Naive B cell (primary cell): ENCODE measurements around the gene MAP2K3. TPM values are rescaled to one million over a fixed set of nuclear protein-coding genes. Genes with fewer than 3 reads are reported as not detected.

Experiments used
- ATAC-seq, 2 donors: fragments of 150-1000 bp; cut with Tn5 transposase; 2 replicates each; pipeline ENCODE4 v1.10.0; 2021; ENCODE audit warnings: low read depth in 2 of 2, mild to moderate bottlenecking in 2 of 2, moderate library complexity in 2 of 2
- DNase-seq: peaks from one replicate; pipeline ENCODE4 v3.0.0; 2022
- H3K27ac Mint-ChIP-seq, 6 donors: one replicate each; pipeline ENCODE4 v1.8.0; 2020 to 2022; ENCODE audit warnings: mild to moderate bottlenecking in 6 of 6, mixed read lengths in 6 of 6, moderate library complexity in 5 of 6, inconsistent platforms in 2 of 6
- H3K27me3 Mint-ChIP-seq, 3 donors: one replicate each; pipeline ENCODE4 v1.8.0; 2021 to 2022; ENCODE audit warnings: mixed read lengths in 3 of 3, mild to moderate bottlenecking in 1 of 3
- H3K36me3 Mint-ChIP-seq, 2 donors: one replicate each; pipeline ENCODE4 v1.8.0; 2020 to 2022; ENCODE audit warnings: mixed read lengths in 2 of 2, inconsistent platforms in 1 of 2, mild to moderate bottlenecking in 1 of 2
- H3K4me1 Mint-ChIP-seq, 3 donors: one replicate each; pipeline ENCODE4 v1.8.0; 2020 to 2022; ENCODE audit warnings: mixed read lengths in 3 of 3, inconsistent platforms in 1 of 3, mild to moderate bottlenecking in 1 of 3, moderate library complexity in 1 of 3
- H3K4me3 Mint-ChIP-seq, 8 donors: one replicate each; pipeline ENCODE4 v1.8.0; 2020 to 2022; ENCODE audit warnings: mild to moderate bottlenecking in 8 of 8, mixed read lengths in 8 of 8, moderate library complexity in 8 of 8, inconsistent platforms in 2 of 8
- H3K9me3 Mint-ChIP-seq, 7 donors: one replicate each; pipeline ENCODE4 v1.8.0; 2020 to 2022; ENCODE audit warnings: mixed read lengths in 7 of 7, mild to moderate bottlenecking in 5 of 7, inconsistent platforms in 2 of 7, moderate library complexity in 1 of 7
- polyA plus RNA-seq, 6 donors: library from polyadenylated mRNA; unstranded; fragments of 300-500 nt; fragmentation: Illumina TruSeq; gene quantifications; one replicate each; pipeline ENCODE4 v1.2.3, GENCODE V29; 2021; ENCODE audit warnings: low read depth in 6 of 6

MAP2K3 gene
- polyA plus RNA-seq, 6 donors from 2014 or later: 93.2 to 151 (median 99.7) TPM

DNA sequence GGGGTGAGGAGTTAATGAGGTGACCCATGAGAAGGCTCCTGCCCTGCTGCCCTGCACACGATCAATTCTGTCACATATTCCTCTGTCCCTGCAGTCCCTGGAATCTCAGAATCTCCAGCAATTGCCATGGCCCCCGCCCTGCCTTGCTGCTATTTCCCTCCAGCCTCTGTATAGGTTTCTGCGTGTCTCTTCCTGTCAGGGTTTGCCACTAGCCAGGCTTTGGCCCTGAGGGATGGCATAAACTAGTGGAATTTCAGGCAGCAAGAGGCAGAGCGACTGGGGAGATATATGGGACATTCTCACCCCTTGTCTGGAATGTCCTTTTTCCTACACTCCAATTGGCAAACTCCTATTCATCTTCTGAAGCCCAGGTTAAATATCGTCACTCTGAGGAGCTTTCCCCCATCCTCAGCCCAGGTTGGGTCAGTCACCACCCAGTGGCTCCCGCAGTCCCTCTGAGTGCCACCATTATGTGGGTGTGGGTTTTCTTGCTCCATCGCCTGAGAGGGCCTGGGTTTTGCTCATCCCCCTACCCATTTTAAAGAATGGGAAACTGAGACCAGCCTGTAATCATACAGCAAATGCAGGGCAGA is 15.8 kb upstream of the MAP2K3 start:
- no peaks in the 10 kb centered on the region for H3K36me3 Mint-ChIP-seq
- DNase-seq: no peak

DNA sequence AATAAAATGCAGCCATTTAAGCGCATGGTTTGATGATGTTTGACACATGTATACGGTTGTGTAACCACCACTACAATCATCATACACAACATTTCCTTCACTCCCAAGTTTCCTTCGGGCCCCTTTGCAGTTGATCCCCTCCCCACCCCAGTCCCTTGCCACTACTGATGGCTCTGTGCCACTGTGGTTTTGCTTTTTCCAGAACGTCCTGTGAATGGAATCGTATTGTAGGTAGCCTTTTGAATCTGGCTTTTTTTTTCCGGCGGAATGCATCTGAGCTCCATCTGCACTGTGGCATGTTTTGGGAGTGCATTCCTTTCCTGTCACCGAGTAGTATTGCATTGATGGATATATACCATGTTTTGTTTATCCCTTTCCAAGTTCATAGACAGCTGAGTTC is 15.1 kb upstream of the MAP2K3 start:
- DNase-seq (no peak), ATAC-seq (no peak)
- Mint-ChIP-seq H3K36me3 (no peaks in the 10 kb centered on the region), H3K4me1 (peaks cover 17 to 26% (median 22%) of the 10 kb centered on the region in 3 donors), H3K27me3 (no peaks in the 10 kb centered on the region), H3K27ac (peak overlapping the region in 4 of 6 donors; percentile 61 to 88 (median 82)), H3K4me3 (peak overlapping the region in 1 of 8 donors; percentile 27), H3K9me3 (no peaks in the 10 kb centered on the region)

More for the DNA sequence above, 15.8 kb upstream of the MAP2K3 start:
- peak overlapping the region in 5 of 8 donors; percentile 12 to 68 (median 26) for H3K4me3 Mint-ChIP-seq
- H3K27ac Mint-ChIP-seq: peak overlapping the region; percentile 33 to 88 (median 77)
- H3K4me1 Mint-ChIP-seq: peaks cover 17 to 26% (median 22%) of the 10 kb centered on the region in 3 donors
- H3K9me3 Mint-ChIP-seq: no peaks in the 10 kb centered on the region
- no peaks in the 10 kb centered on the region for H3K27me3 Mint-ChIP-seq
- ATAC-seq: no peak

DNA sequence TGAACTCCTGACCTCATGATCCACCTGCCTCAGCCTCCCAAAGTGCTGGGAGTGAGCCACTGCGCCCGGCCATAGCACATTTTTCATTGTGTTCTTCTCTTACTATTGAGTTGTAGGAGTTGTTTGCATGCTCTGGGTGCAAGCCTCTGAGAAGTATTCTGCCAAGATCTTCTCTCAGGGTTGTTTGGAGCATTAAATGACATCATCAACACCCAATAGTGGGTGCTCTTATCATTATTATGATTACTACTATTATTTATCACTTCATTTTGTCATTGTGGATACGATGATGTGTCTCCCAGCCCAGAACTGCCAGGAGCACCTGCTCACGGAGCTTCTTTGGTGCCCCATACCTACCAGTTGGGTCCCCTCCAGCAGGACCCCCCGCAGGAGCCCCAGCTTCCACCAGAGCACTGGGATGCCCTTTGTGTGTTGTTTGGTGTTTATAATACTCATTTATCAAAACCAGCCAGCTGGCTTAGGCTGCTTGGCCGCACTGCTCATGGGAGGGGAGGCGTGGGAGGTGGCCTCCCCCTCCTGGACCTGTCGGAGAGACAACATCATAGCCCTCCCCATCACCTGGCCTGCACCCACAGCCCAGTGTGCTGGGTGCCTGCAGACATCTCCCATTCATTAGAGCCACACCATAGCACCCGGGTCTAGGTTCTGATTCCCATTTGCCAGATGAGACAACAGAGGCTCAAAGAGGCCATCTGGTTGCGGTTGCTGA is 12.9 kb upstream of the MAP2K3 start:
- Mint-ChIP-seq H3K27ac (peak overlapping the region in 1 of 6 donors; percentile 83), H3K27me3 (peaks cover 0 to 4% (median 0%) of the 10 kb centered on the region in 3 donors), H3K4me3 (peak overlapping the region in 1 of 8 donors; percentile 33), H3K4me1 (peaks cover 29 to 44% (median 35%) of the 10 kb centered on the region in 3 donors), H3K36me3 (no peaks in the 10 kb centered on the region), H3K9me3 (no peaks in the 10 kb centered on the region)
- DNase-seq: no peak
- ATAC-seq: no peak

DNA sequence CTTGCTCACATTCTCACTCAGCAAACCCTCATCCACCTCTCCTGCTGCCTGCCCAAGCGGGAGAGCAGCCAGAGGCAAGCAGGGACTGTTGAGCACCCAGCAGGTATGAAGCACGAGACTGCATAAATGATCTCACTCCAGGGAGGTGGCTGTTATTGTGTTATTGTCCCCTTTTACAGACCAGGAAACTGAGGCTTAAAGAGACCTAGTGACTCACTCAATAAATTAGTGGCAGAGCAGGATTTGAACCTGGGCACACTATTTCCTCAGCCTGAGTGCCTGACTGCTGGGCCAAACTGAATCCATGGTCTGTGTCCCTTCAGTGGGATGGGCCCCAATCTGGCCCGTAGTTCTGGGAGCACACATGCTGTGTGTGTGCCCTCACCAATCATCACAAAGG is 12.3 kb upstream of the MAP2K3 start:
- ATAC-seq: no peak
- Mint-ChIP-seq H3K27ac (no peak overlapping the region), H3K9me3 (no peaks in the 10 kb centered on the region), H3K4me1 (peaks cover 27 to 41% (median 39%) of the 10 kb centered on the region in 3 donors), H3K4me3 (no peak overlapping the region), H3K36me3 (no peaks in the 10 kb centered on the region), H3K27me3 (peaks cover 0 to 4% (median 0%) of the 10 kb centered on the region in 3 donors)
- DNase-seq: no peak

DNA sequence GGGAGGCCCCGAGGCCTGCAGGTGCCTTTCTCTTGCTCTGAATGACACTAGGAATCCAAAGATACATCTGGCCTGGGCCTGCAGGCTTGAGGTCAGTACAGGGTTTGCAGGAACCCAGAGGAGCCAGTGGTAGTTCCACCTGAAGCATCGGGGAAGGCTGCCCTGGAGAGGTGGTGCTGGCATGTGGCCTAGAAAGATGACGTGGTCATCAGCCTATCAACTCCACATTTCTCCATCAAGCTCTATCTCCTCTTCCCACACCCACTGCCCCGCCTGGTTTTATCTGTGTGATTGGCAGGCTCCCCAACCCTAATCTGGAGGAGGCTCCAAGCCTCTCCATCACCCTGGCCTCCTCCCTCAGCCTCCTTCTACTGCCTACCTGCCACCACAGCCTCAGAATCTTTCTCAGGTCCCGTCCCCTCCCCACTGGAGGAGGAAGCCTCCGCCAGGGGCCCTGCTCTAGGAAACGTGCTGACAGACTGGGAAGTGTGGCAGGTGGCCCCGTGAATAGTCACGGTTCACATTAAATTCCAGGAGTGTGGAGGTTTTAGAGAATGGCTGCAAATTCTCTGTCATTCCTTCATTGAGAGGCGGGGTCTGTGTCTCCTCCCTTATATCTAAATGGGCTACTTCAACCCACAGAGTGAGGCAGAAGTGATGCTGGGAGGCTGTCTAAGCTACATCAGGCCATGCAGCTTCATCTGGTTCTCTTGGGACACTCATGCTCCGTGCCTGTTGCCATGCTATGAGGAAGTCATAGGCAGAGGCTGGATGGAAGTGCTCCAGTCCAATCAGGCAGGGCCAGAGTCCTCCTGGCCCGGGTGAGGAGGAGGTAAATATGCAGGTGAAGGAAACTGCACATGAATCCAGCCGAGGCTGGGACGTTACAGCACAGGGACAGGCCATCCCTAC is 11.4 kb upstream of the MAP2K3 start:
- H3K9me3 Mint-ChIP-seq: no peaks in the 10 kb centered on the region
- H3K4me3 Mint-ChIP-seq: peak overlapping the region in 3 of 8 donors; percentile 64 to 93 (median 66)
- no peak overlapping the region for H3K27ac Mint-ChIP-seq
- ATAC-seq (no peak), DNase-seq (no peak)
- peaks cover 26 to 36% (median 31%) of the 10 kb centered on the region in 3 donors for H3K4me1 Mint-ChIP-seq
- peaks cover 0 to 4% (median 0%) of the 10 kb centered on the region in 3 donors for H3K27me3 Mint-ChIP-seq
- H3K36me3 Mint-ChIP-seq: no peaks in the 10 kb centered on the region

DNA sequence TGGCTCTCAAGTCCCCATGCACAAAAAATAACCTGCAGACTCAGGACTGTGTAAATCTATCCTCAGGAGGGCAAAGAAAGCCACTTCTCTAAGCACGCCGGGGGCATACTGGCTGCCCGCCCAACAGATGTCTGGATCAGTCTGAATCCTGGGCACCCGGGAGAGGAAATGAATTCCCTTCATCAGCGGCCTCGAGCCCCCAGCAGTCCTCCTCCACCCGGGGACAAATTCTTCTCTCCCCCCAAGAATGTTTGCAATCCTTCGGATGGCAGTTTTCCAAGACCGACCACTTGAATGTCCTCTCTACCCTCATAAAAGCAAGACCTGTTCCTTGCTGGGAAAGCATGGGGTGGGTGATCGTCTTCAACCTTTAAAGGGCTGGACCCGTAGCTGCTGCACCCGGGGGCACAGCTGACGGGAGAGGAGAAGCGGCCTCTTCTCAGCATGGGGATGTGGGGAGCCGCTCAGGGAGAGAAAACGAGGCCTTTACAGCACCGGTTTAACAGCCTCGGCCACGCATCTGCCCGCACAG is 9.4 kb upstream of the MAP2K3 start:
- DNase-seq (no peak), ATAC-seq (peak in 1 of 2 donors; percentile 1)
- peaks cover 0 to 4% (median 0%) of the 10 kb centered on the region in 3 donors for H3K27me3 Mint-ChIP-seq
- peak overlapping the region; percentile 84 to 96 (median 93) for H3K4me3 Mint-ChIP-seq
- H3K4me1 Mint-ChIP-seq: peaks cover 26 to 39% (median 38%) of the 10 kb centered on the region in 3 donors
- H3K36me3 Mint-ChIP-seq: no peaks in the 10 kb centered on the region
- peak overlapping the region in 4 of 6 donors; percentile 15 to 93 (median 54) for H3K27ac Mint-ChIP-seq
- no peaks in the 10 kb centered on the region for H3K9me3 Mint-ChIP-seq

DNA sequence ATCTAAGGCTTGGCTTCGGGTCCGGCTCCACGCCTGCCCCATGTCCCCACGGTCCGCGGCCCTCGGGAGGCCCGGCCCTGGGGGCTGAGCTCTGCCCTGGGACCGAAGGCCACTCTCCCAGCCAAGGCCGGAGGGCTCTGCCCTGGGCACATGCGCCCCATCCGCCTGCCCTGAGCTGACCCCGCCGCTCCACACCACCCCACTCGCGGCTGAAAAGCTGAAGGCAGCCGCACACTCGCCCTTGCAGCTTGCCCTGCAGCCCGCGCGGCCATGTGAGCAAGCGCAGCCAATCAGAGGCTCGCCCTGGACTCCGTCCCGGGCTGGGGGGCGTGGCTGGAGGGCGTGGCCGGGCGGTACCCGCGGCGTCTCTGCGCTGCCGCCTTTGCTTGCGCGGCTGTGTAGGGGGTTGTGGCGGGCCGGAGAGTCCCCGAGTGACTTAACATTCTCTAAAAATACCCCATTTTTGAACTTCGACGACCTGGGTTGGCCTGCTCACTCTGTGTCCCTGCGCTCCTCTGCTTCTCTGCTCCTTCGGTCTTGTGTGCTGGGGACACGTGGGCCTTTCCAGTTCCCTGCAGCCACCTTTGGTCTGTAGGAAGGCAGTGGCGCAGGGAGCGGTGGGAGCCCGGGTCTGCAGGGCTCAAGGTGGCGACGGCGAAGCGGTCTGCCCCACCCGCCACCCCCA is 8.8 kb upstream of the MAP2K3 start:
- Mint-ChIP-seq H3K27ac (peak overlapping the region in 5 of 6 donors; percentile 93 to 98 (median 94)), H3K4me1 (peaks cover 31 to 45% (median 44%) of the 10 kb centered on the region in 3 donors), H3K4me3 (peak overlapping the region; percentile 84 to 96 (median 93)), H3K9me3 (no peaks in the 10 kb centered on the region), H3K36me3 (no peaks in the 10 kb centered on the region), H3K27me3 (peaks cover 0 to 4% (median 0%) of the 10 kb centered on the region in 3 donors)
- ATAC-seq (peak; percentile 90 to 91), DNase-seq (peak; percentile 95)

DNA sequence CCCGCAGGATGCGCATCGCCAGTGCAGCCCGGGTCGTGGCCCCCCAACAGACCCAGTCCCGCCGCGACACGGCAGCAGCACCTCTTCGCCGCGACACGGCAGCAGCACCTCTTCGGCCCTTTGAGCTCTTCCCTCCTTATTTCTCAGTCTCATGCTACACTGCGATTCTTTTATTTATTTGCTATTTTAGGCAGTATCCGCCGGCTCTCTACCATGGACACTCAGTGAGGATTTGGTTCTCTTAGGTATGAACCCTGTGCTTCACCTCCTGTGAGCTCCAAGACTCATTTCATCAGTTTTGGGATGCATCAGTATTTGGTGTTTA is 8.3 kb upstream of the MAP2K3 start:
- Mint-ChIP-seq H3K36me3 (no peaks in the 10 kb centered on the region), H3K27me3 (peaks cover 0 to 4% (median 0%) of the 10 kb centered on the region in 3 donors), H3K27ac (peak overlapping the region in 5 of 6 donors; percentile 93 to 98 (median 94)), H3K4me3 (peak overlapping the region; percentile 84 to 96 (median 93)), H3K4me1 (peaks cover 34 to 50% (median 49%) of the 10 kb centered on the region in 3 donors), H3K9me3 (no peaks in the 10 kb centered on the region)
- DNase-seq (no peak), ATAC-seq (no peak)

DNA sequence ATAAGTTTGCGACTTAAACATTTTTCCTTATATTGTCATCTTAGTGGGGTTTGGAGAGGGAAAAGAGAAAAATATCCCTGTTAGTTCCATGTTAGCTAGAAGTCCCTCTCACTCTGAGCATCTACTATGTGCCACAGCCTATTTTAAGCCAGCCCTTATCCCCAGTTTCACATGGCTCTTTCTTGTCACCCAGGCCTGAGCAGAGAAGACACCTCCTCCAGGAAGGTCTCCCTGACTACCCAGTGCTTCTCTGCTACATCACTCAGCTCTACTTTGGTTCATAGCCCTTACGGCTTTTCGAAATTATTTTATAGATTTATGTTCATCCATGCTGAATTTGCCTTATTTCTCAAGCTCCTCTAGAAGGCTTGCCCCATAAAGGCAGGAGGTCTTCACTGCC is 7.2 kb upstream of the MAP2K3 start:
- Mint-ChIP-seq H3K27ac (peak overlapping the region in 4 of 6 donors; percentile 77 to 90 (median 84)), H3K27me3 (peaks cover 0 to 4% (median 0%) of the 10 kb centered on the region in 3 donors), H3K9me3 (no peaks in the 10 kb centered on the region), H3K36me3 (no peaks in the 10 kb centered on the region), H3K4me3 (peak overlapping the region in 4 of 8 donors; percentile 40 to 93 (median 62)), H3K4me1 (peaks cover 40 to 60% (median 60%) of the 10 kb centered on the region in 3 donors)
- no peak for ATAC-seq
- no peak for DNase-seq

DNA sequence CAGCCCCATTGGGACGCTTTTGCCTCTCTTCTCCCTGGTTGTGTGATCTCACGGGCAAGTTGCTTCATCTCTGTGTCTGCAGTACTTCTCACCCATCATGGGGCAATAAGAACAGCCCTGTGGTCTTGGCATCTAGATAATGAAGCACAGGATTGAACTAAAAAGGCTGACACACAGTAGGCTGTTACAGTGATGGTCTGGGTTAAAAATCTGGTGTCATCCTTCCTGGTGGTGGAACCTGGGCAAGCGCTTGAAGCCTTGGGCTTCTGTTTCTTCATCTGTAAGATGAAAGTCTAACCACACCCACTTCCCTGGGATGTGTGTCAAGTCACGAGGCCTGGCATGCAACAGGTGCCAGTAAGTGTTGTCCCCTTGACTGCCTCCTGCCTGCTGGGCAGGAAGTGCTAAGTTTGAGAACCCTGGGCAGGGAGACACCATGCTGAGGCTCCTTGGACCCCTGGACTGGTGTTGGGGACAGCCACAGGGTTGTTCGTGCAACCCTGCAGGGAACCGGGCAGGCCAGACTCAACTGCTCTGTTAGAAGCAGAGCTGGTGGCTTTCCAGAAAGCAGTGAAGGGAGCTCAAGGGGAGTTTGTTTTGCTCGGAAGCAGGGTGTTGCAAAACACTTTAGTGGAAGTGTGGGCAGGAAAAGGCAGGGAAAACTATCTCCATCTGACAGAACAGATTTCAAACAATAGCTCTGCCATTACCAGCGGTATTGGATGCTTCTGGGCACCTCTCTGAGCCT is 5.9 kb upstream of the MAP2K3 start:
- ATAC-seq: no peak

DNA sequence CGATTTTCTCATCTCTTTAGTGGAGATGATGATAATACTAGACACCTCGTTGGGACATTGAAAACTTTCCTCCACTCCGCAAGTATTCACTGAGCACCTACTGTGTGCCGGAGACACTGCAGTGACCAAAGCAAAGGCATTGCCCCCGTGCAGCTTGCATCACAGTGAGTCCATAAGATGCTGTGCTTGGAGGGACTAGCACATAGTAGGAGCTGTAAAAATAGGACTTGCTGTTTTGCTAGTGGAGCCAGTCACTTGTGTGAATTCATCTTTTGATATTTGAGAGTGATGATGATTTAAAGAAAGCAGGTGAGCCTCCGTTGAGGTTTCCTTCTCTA is 5.3 kb upstream of the MAP2K3 start:
- peaks cover 0 to 4% (median 0%) of the 10 kb centered on the region in 3 donors for H3K27me3 Mint-ChIP-seq
- ATAC-seq (no peak), DNase-seq (no peak)
- peaks cover 49 to 64% (median 63%) of the 10 kb centered on the region in 3 donors for H3K4me1 Mint-ChIP-seq
- peak overlapping the region in 1 of 8 donors; percentile 60 for H3K4me3 Mint-ChIP-seq
- no peaks in the 10 kb centered on the region for H3K36me3 Mint-ChIP-seq
- H3K27ac Mint-ChIP-seq: peak overlapping the region in 3 of 6 donors; percentile 44 to 93 (median 80)
- no peaks in the 10 kb centered on the region for H3K9me3 Mint-ChIP-seq

More for the DNA sequence above, 5.9 kb upstream of the MAP2K3 start:
- Mint-ChIP-seq H3K9me3 (no peaks in the 10 kb centered on the region), H3K4me3 (peak overlapping the region in 6 of 8 donors; percentile 32 to 75 (median 44)), H3K27ac (peak overlapping the region in 4 of 6 donors; percentile 59 to 93 (median 82)), H3K36me3 (no peaks in the 10 kb centered on the region), H3K27me3 (peaks cover 0 to 4% (median 0%) of the 10 kb centered on the region in 3 donors), H3K4me1 (peaks cover 49 to 64% (median 63%) of the 10 kb centered on the region in 3 donors)
- DNase-seq: peak; percentile 33

DNA sequence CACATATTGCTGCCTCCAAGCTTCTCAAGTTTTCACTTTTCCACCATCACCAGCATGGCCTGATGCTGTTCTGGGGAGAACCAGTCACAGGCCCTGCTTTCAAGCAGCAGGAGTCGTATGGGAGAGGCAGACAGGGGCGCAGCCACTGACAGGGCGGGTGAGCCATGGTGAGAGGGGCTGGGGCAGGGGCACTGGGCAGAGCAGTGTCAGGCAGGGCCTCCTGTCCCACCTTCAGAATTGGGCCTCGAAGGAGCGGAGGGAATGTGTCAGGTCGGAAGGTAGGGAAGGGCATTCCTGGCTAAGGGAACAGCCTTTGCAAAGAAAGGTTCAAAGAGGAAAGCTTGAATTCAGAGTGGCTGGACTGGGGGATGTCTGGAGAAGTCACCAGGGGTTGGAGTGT is 4.9 kb upstream of the MAP2K3 start:
- Mint-ChIP-seq H3K27ac (peak overlapping the region in 4 of 6 donors; percentile 42 to 79 (median 58)), H3K36me3 (no peaks in the 10 kb centered on the region), H3K27me3 (peaks cover 0 to 4% (median 0%) of the 10 kb centered on the region in 3 donors), H3K4me1 (peaks cover 49 to 64% (median 63%) of the 10 kb centered on the region in 3 donors), H3K9me3 (no peaks in the 10 kb centered on the region), H3K4me3 (peak overlapping the region in 2 of 8 donors; percentile 22 to 60)
- DNase-seq: no peak
- no peak for ATAC-seq
